ENCODE measurements around the gene TSSK2. TPM values are rescaled to one million over a fixed set of nuclear protein-coding genes. Genes with fewer than 3 reads are reported as not detected.

TSSK2 gene
- polyA plus RNA-seq (2013, experiment 1 of 2): not detected
- polyA plus RNA-seq (2013, experiment 2 of 2): not detected

DNA sequence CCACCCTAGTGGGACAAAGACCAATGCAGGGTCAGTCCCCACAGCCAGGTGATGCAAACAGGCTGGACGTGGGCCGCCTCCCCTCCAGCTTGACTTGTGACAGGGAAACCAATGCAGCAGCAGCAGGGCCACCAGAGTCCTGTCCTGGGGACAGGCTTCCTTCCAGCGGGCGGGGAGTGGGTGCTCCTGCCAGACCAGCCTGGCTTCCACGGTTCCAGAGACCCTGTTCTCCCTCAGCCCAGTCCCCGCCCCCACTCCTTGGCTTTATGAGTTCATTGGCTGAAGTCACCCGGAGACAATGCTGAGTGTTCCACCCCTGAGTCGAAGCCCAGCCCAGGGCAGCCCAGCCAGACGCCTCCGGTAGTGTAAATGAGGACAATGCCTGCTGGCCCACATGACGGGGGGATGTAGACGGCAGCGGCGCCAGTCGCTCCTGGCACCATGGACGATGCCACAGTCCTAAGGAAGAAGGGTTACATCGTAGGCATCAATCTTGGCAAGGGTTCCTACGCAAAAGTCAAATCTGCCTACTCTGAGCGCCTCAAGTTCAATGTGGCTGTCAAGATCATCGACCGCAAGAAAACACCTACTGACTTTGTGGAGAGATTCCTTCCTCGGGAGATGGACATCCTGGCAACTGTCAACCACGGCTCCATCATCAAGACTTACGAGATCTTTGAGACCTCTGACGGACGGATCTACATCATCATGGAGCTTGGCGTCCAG is at the start of gene TSSK2:
TSS of gene TSSK2 (plus strand) at position 350 of the 726 bp plus-strand sequence. CDS start at position 442, 92 bp downstream.
- no peak within 1 kb of the TSS for H3K18ac ChIP-seq (ENCODE audit: low read length)
- H3K9me3 ChIP-seq (replicated peaks in 1 of 2; ENCODE audit: control insufficient read depth in 2 of 2, insufficient read depth in 1 of 2, low read depth in 1 of 2, low read length in 2 of 2): no peaks in the 10 kb centered on the region
- no CpG with 5 or more reads among the region's 27 CpGs for WGBS, 2 donors (ENCODE audit: extremely low coverage in 2 of 2, insufficient read length in 2 of 2, insufficient replicate concordance in 1 of 2)
- peaks cover 0 to 3% (median 0%) of the 10 kb centered on the region in 3 experiments for H3K27me3 ChIP-seq (ENCODE audit: control insufficient read depth in 3 of 3, insufficient read depth in 3 of 3, low read depth in 1 of 3, low read length in 3 of 3)
- no peak within 1 kb of the TSS for H3K4me2 ChIP-seq (ENCODE audit: insufficient read depth, low read length, poor library complexity, severe bottlenecking)
- H3K14ac ChIP-seq (ENCODE audit: low read length): peak within 1 kb of the TSS; percentile 38
- H2AK5ac ChIP-seq (ENCODE audit: low read depth, low read length): no peak within 1 kb of the TSS
- H3K9ac ChIP-seq (ENCODE audit: low read depth, low read length, poor library complexity): peak within 1 kb of the TSS; percentile 12
- H2AFZ ChIP-seq (ENCODE audit: low read length): no peak within 1 kb of the TSS
- H3K23ac ChIP-seq (ENCODE audit: low read depth, low read length, poor library complexity): peak within 1 kb of the TSS; percentile 65
- peaks cover 10% of the 10 kb centered on the region for H3K79me1 ChIP-seq (ENCODE audit: low read depth, low read length)
- H2BK120ac ChIP-seq (ENCODE audit: low read depth, low read length): no peak within 1 kb of the TSS
- no peak within 1 kb of the TSS for H3K27ac ChIP-seq (replicated peaks; ENCODE audit: low read length)
- H4K91ac ChIP-seq (ENCODE audit: low read depth, low read length, poor library complexity): no peak within 1 kb of the TSS
- no peak within 1 kb of the TSS for H2BK12ac ChIP-seq (ENCODE audit: low read length)
- H3K4me1 ChIP-seq (ENCODE audit: control insufficient read depth in 2 of 2, insufficient read depth in 1 of 2, low read depth in 1 of 2, low read length in 2 of 2): no peaks in the 10 kb centered on the region
- no peak for DNase-seq (ENCODE audit: low spot score)
- H2BK15ac ChIP-seq (ENCODE audit: low read length): no peak within 1 kb of the TSS
- H2BK5ac ChIP-seq (ENCODE audit: low read length): no peak within 1 kb of the TSS
- H4K8ac ChIP-seq (ENCODE audit: low read depth, low read length): no peak within 1 kb of the TSS
- peak within 1 kb of the TSS in 1 of 2 donors; percentile 29 for H3K4me3 ChIP-seq (ENCODE audit: low read length in 2 of 2)
- H3K36me3 ChIP-seq (replicated peaks in 1 of 2; ENCODE audit: control insufficient read depth in 2 of 2, insufficient read depth in 2 of 2, low read length in 2 of 2): peaks cover 33 to 47% of the 10 kb centered on the region in 2 donors
- H3K4ac ChIP-seq (ENCODE audit: low read length): no peak within 1 kb of the TSS

DNA sequence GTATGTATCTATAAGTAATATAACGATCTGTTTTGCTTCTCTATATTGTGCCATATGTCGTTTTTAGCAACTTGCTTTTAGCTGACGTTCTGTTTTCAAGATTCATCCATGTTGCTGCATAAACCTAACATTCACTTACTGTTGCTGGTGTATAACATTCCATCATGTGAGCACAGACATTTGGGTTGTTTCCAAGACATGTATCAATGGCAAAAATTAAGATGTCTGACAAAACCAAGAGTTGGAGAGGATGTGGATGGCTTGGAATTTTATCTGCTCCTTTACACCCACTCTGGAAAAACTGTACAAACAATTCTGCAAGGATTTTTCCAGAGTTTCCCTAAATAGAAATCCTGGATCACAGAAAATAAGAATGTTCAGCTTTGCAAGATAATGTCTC is 49.8 kb upstream of the TSSK2 start:
- peaks cover 0 to 4% of the 10 kb centered on the region in 2 donors for H3K9me3 ChIP-seq (replicated peaks in 1 of 2; ENCODE audit: control insufficient read depth in 2 of 2, insufficient read depth in 1 of 2, low read depth in 1 of 2, low read length in 2 of 2)
- no peak overlapping the region for H2BK12ac ChIP-seq (ENCODE audit: low read length)
- peaks cover 14 to 46% of the 10 kb centered on the region in 2 donors for H3K36me3 ChIP-seq (replicated peaks in 1 of 2; ENCODE audit: control insufficient read depth in 2 of 2, insufficient read depth in 2 of 2, low read length in 2 of 2)
- no peak overlapping the region for H3K27ac ChIP-seq (replicated peaks; ENCODE audit: low read length)
- H3K4ac ChIP-seq (ENCODE audit: low read length): no peak overlapping the region
- H4K91ac ChIP-seq (ENCODE audit: low read depth, low read length, poor library complexity): no peak overlapping the region
- H2BK120ac ChIP-seq (ENCODE audit: low read depth, low read length): no peak overlapping the region
- H3K27me3 ChIP-seq (ENCODE audit: control insufficient read depth in 3 of 3, insufficient read depth in 3 of 3, low read depth in 1 of 3, low read length in 3 of 3): no peaks in the 10 kb centered on the region
- peaks cover 0 to 12% of the 10 kb centered on the region in 2 donors for H3K4me1 ChIP-seq (ENCODE audit: control insufficient read depth in 2 of 2, insufficient read depth in 1 of 2, low read depth in 1 of 2, low read length in 2 of 2)
- H3K23ac ChIP-seq (ENCODE audit: low read depth, low read length, poor library complexity): no peak overlapping the region
- no peak overlapping the region for H2AK5ac ChIP-seq (ENCODE audit: low read depth, low read length)
- no peak overlapping the region for H3K4me3 ChIP-seq (ENCODE audit: low read length in 2 of 2)
- WGBS, 2 donors (ENCODE audit: extremely low coverage in 2 of 2, insufficient read length in 2 of 2, insufficient replicate concordance in 1 of 2): no CpG with 5 or more reads among the region's 3 CpGs
- no peaks in the 10 kb centered on the region for H3K79me1 ChIP-seq (ENCODE audit: low read depth, low read length)
- H4K8ac ChIP-seq (ENCODE audit: low read depth, low read length): no peak overlapping the region
- H2BK15ac ChIP-seq (ENCODE audit: low read length): no peak overlapping the region
- no peak overlapping the region for H3K14ac ChIP-seq (ENCODE audit: low read length)
- no peak overlapping the region for H3K18ac ChIP-seq (ENCODE audit: low read length)
- no peak overlapping the region for H2BK5ac ChIP-seq (ENCODE audit: low read length)
- no peak for DNase-seq (ENCODE audit: low spot score)
- H3K9ac ChIP-seq (ENCODE audit: low read depth, low read length, poor library complexity): no peak overlapping the region
- H2AFZ ChIP-seq (ENCODE audit: low read length): no peak overlapping the region
- no peak overlapping the region for H3K4me2 ChIP-seq (ENCODE audit: insufficient read depth, low read length, poor library complexity, severe bottlenecking)

DNA sequence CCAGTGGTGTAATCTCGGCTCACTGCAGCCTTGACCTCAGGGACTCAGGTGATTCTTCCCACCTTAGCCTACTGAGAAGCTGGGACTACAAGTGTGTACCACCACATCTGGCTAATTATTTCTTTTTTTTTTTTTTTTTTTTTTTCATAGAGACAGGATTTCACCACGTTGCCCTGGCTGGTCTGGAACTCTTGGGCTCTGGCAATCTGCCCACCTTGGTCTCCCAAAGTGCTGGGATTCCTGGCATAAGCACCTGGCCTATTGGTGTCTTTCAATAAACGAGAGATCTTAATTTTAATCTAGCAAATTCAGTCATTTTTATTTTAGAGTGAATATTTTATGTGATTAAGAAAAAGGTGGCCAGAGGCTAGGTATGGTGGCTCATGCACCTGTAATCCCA is 49.0 kb upstream of the TSSK2 start:
- Histone ChIP-seq H4K91ac (ENCODE audit: low read depth, low read length, poor library complexity) (no peak overlapping the region), H3K18ac (ENCODE audit: low read length) (no peak overlapping the region), H3K4me2 (ENCODE audit: insufficient read depth, low read length, poor library complexity, severe bottlenecking) (no peak overlapping the region), H2BK15ac (ENCODE audit: low read length) (no peak overlapping the region), H3K27me3 (ENCODE audit: control insufficient read depth in 3 of 3, insufficient read depth in 3 of 3, low read depth in 1 of 3, low read length in 3 of 3) (no peaks in the 10 kb centered on the region), H2BK12ac (ENCODE audit: low read length) (no peak overlapping the region), H3K36me3 (replicated peaks in 1 of 2; ENCODE audit: control insufficient read depth in 2 of 2, insufficient read depth in 2 of 2, low read length in 2 of 2) (peaks cover 14 to 50% of the 10 kb centered on the region in 2 donors), H3K4me1 (ENCODE audit: control insufficient read depth in 2 of 2, insufficient read depth in 1 of 2, low read depth in 1 of 2, low read length in 2 of 2) (peaks cover 0 to 18% of the 10 kb centered on the region in 2 donors), H3K9me3 (replicated peaks in 1 of 2; ENCODE audit: control insufficient read depth in 2 of 2, insufficient read depth in 1 of 2, low read depth in 1 of 2, low read length in 2 of 2) (peaks cover 0 to 5% of the 10 kb centered on the region in 2 donors), H3K4ac (ENCODE audit: low read length) (no peak overlapping the region), H3K23ac (ENCODE audit: low read depth, low read length, poor library complexity) (no peak overlapping the region), H3K79me1 (ENCODE audit: low read depth, low read length) (no peaks in the 10 kb centered on the region), H2AFZ (ENCODE audit: low read length) (no peak overlapping the region), H2BK5ac (ENCODE audit: low read length) (no peak overlapping the region), H3K9ac (ENCODE audit: low read depth, low read length, poor library complexity) (no peak overlapping the region), H2BK120ac (ENCODE audit: low read depth, low read length) (no peak overlapping the region), H2AK5ac (ENCODE audit: low read depth, low read length) (no peak overlapping the region), H3K27ac (replicated peaks; ENCODE audit: low read length) (no peak overlapping the region), H3K14ac (ENCODE audit: low read length) (no peak overlapping the region), H4K8ac (ENCODE audit: low read depth, low read length) (no peak overlapping the region), H3K4me3 (ENCODE audit: low read length in 2 of 2) (no peak overlapping the region)
- no CpG with 5 or more reads among the region's 3 CpGs for WGBS, 2 donors (ENCODE audit: extremely low coverage in 2 of 2, insufficient read length in 2 of 2, insufficient replicate concordance in 1 of 2)
- no peak for DNase-seq (ENCODE audit: low spot score)

DNA sequence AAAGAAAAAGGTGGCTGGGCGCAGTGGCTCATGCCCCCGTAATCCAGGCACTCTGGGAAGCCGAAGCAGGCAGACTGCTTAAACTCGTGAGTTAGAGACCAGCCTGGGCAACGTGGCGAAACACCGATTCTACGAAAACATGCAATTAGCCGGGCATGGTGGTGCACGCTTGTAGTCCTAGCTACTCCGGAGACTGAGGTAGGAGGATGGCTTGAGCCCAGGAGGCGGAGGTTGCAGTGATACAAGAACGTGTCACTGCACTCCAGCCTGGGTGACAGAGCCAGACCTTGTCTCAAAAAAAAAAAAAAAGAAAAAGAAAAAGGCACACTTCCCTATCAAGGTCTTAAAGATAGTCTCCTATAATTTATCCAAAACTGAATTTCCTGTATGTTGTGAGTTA is 48.3 kb upstream of the TSSK2 start:
- H4K8ac ChIP-seq (ENCODE audit: low read depth, low read length): no peak overlapping the region
- H3K23ac ChIP-seq (ENCODE audit: low read depth, low read length, poor library complexity): peak overlapping the region; percentile 82
- H3K9ac ChIP-seq (ENCODE audit: low read depth, low read length, poor library complexity): no peak overlapping the region
- no peak overlapping the region for H3K4me3 ChIP-seq (ENCODE audit: low read length in 2 of 2)
- H3K27me3 ChIP-seq (ENCODE audit: control insufficient read depth in 3 of 3, insufficient read depth in 3 of 3, low read depth in 1 of 3, low read length in 3 of 3): no peaks in the 10 kb centered on the region
- DNase-seq (ENCODE audit: low spot score): no peak
- no peak overlapping the region for H2BK5ac ChIP-seq (ENCODE audit: low read length)
- no peak overlapping the region for H2BK12ac ChIP-seq (ENCODE audit: low read length)
- H3K18ac ChIP-seq (ENCODE audit: low read length): no peak overlapping the region
- H2BK15ac ChIP-seq (ENCODE audit: low read length): no peak overlapping the region
- H3K14ac ChIP-seq (ENCODE audit: low read length): no peak overlapping the region
- no peak overlapping the region for H2BK120ac ChIP-seq (ENCODE audit: low read depth, low read length)
- no CpG with 5 or more reads among the region's 13 CpGs for WGBS, 2 donors (ENCODE audit: extremely low coverage in 2 of 2, insufficient read length in 2 of 2, insufficient replicate concordance in 1 of 2)
- H3K4me1 ChIP-seq (ENCODE audit: control insufficient read depth in 2 of 2, insufficient read depth in 1 of 2, low read depth in 1 of 2, low read length in 2 of 2): peaks cover 0 to 20% of the 10 kb centered on the region in 2 donors
- H3K79me1 ChIP-seq (ENCODE audit: low read depth, low read length): no peaks in the 10 kb centered on the region
- no peak overlapping the region for H3K4me2 ChIP-seq (ENCODE audit: insufficient read depth, low read length, poor library complexity, severe bottlenecking)
- no peak overlapping the region for H3K27ac ChIP-seq (replicated peaks; ENCODE audit: low read length)
- H3K9me3 ChIP-seq (replicated peaks in 1 of 2; ENCODE audit: control insufficient read depth in 2 of 2, insufficient read depth in 1 of 2, low read depth in 1 of 2, low read length in 2 of 2): peaks cover 0 to 5% of the 10 kb centered on the region in 2 donors
- no peak overlapping the region for H4K91ac ChIP-seq (ENCODE audit: low read depth, low read length, poor library complexity)
- no peak overlapping the region for H2AFZ ChIP-seq (ENCODE audit: low read length)
- H3K4ac ChIP-seq (ENCODE audit: low read length): no peak overlapping the region
- peaks cover 14 to 53% of the 10 kb centered on the region in 2 donors for H3K36me3 ChIP-seq (replicated peaks in 1 of 2; ENCODE audit: control insufficient read depth in 2 of 2, insufficient read depth in 2 of 2, low read length in 2 of 2)
- no peak overlapping the region for H2AK5ac ChIP-seq (ENCODE audit: low read depth, low read length)

All from neuronal stem cell (in vitro differentiated cells).